Measurements from ENCODE around the gene DPY19L3.

DPY19L3 gene

GRCh38 chr19:32532233-32532632, 126.7 kb downstream of the DPY19L3 start:
- TF ChIP-seq CTCF (IDR thresholded peaks at IDR 0.05; ENCODE audit: low read depth, low read length) (no peak), EZH2phosphoT487 (IDR thresholded peaks at IDR 0.05; ENCODE audit: low read depth) (no peak)

More at GRCh38 chr19:32532233-32532632, 126.7 kb downstream of the DPY19L3 start:
- H3K27ac ChIP-seq (ENCODE audit: low read length), result no peak overlapping the region
- H3K79me2 ChIP-seq (ENCODE audit: low read length), result no peaks in the 10 kb centered on the region
- H3K9ac ChIP-seq (ENCODE audit: low read length), result no peak overlapping the region
- no peaks in the 10 kb centered on the region for H3K4me1 ChIP-seq (ENCODE audit: low read length)
- H3K27me3 ChIP-seq (ENCODE audit: low read depth, low read length), result no peaks in the 10 kb centered on the region
- H3K4me3 ChIP-seq (ENCODE audit: low read length), result no peak overlapping the region
- H3K36me3 ChIP-seq (replicated peaks; ENCODE audit: low read depth, low read length), result no peaks in the 10 kb centered on the region
- no peak overlapping the region for H2AFZ ChIP-seq (ENCODE audit: low read depth, low read length)
- no peaks in the 10 kb centered on the region for H3K9me3 ChIP-seq (ENCODE audit: insufficient read depth, low read length)
- H4K20me1 ChIP-seq (ENCODE audit: insufficient read depth, low read length), result no peaks in the 10 kb centered on the region
- no peak overlapping the region for H3K4me2 ChIP-seq (ENCODE audit: low read length)

Measured in OCI-LY3 (cell line).